WERI-Rb-1 (cell line): ENCODE data around the gene UFD1.

ENCODE experiments used
- DNase-seq: peaks from one replicate; pipeline ENCODE4 v3.0.0-alpha.2; 2020
- H3K27ac ChIP-seq: fragments of 250-450 bp; sonication (Bioruptor Pico); 2 replicates; pipeline ENCODE4 v1.5.1; 2020; ENCODE audit warnings: mild to moderate bottlenecking, moderate library complexity
- H3K27me3 ChIP-seq: fragments of 250-450 bp; sonication (Bioruptor Pico); 2 replicates; pipeline ENCODE4 v1.5.1; 2021; ENCODE audit warnings: mild to moderate bottlenecking, low read depth, moderate library complexity; ENCODE audit not compliant: insufficient read depth, severe bottlenecking
- H3K36me3 ChIP-seq: fragments of 250-450 bp; sonication (Bioruptor Pico); 2 replicates; pipeline ENCODE4 v1.5.1; 2020; ENCODE audit warnings: mild to moderate bottlenecking, moderate library complexity
- H3K4me3 ChIP-seq: 2 replicates; pipeline ENCODE4 v1.5.1; 2011; ENCODE audit warnings: low read depth, mild to moderate bottlenecking, control low read depth, low read length
- H3K9me3 ChIP-seq: fragments of 250-450 bp; sonication (Bioruptor Pico); 2 replicates; pipeline ENCODE4 v1.5.1; 2021; ENCODE audit warnings: mild to moderate bottlenecking, moderate library complexity; ENCODE audit not compliant: severe bottlenecking
- CTCF ChIP-seq: IDR thresholded peaks from 2 replicates; pipeline ENCODE4 v1.5.1; 2011; ENCODE audit warnings: low read depth, mild to moderate bottlenecking, control low read depth, inconsistent platforms, low read length

UFD1 gene

GRCh38 chr22:19517919-19518611 lies 39.1 kb upstream of the UFD1 start:
- Histone ChIP-seq H3K36me3 (peaks cover 67% of the 10 kb centered on the region), H3K4me3 (no peak overlapping the region), H3K27ac (no peak overlapping the region), H3K9me3 (no peaks in the 10 kb centered on the region), H3K27me3 (no peaks in the 10 kb centered on the region)
- no peak for DNase-seq
- TF ChIP-seq CTCF: no peak

DNA sequence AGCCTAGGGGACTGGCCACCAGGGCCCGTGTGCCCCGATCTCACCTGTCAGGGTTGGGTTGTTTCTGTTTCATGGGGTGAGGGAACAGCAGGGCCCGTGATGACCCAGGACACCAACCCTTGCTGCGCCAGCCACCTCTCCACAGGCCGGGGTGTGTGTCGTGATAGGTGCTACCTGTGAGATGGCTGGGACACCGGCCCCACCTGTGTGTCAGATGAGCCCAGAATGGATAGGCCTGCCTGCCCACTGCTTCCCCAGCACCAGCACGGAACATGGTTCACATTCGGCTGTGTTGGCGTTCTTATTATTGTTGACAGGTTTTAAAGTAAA lies 38.1 kb upstream of the UFD1 start:
- H3K4me3 ChIP-seq: no peak overlapping the region

DNA sequence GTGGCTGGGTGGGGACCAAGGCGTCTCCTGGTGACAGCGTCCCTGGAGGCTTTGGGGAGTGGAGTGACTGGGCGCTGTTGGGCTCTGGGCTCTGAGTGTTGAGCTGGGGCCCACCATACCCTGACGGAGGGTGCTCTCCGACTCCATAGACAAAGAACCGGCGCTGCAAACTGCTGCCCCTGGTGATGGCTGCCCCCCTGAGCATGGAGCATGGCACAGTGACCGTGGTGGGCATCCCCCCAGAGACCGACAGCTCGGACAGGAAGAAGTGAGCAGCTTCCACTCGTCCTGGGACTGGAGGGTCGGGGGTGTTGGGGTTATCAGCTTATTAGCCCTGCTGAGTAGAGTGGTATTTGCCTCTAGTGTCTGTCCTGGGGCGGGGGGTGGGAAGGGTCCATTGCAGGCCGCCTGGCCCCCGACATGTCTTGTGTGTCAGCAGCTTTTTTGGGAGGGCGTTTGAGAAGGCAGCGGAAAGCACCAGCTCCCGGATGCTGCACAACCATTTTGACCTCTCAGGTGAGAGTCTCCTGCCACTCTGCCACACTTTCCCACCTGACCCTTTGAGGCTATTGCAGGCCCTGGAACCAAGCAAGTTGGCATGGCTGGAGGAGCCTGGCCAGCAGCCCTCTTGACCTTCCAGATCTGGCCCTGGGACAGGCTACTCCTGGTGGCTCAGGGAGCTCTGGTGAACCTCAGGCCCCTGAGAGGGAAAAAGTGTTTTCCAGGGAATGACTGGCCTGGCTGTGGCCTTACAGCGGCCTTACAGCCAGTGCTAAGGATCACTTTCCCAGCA lies 37.6 kb upstream of the UFD1 start:
- no peak for TF ChIP-seq CTCF
- Histone ChIP-seq H3K4me3 (no peak overlapping the region), H3K36me3 (peaks cover 71% of the 10 kb centered on the region), H3K27ac (peak overlapping the region; percentile 99), H3K9me3 (peaks cover 3% of the 10 kb centered on the region), H3K27me3 (no peaks in the 10 kb centered on the region)
- no peak for DNase-seq

More for the DNA sequence above, 38.1 kb upstream of the UFD1 start:
- H3K27me3 ChIP-seq: no peaks in the 10 kb centered on the region
- H3K27ac ChIP-seq: peak overlapping the region; percentile 99
- DNase-seq: no peak
- TF ChIP-seq CTCF: no peak
- H3K9me3 ChIP-seq: peaks cover 3% of the 10 kb centered on the region
- H3K36me3 ChIP-seq: peaks cover 72% of the 10 kb centered on the region

GRCh38 chr22:19515654-19516377 lies 36.8 kb upstream of the UFD1 start:
- H3K27ac ChIP-seq: peak overlapping the region; percentile 99
- no peak for TF ChIP-seq CTCF
- H3K4me3 ChIP-seq: no peak overlapping the region
- H3K36me3 ChIP-seq: peaks cover 66% of the 10 kb centered on the region
- DNase-seq: no peak
- H3K9me3 ChIP-seq: peaks cover 3% of the 10 kb centered on the region
- H3K27me3 ChIP-seq: no peaks in the 10 kb centered on the region

DNA sequence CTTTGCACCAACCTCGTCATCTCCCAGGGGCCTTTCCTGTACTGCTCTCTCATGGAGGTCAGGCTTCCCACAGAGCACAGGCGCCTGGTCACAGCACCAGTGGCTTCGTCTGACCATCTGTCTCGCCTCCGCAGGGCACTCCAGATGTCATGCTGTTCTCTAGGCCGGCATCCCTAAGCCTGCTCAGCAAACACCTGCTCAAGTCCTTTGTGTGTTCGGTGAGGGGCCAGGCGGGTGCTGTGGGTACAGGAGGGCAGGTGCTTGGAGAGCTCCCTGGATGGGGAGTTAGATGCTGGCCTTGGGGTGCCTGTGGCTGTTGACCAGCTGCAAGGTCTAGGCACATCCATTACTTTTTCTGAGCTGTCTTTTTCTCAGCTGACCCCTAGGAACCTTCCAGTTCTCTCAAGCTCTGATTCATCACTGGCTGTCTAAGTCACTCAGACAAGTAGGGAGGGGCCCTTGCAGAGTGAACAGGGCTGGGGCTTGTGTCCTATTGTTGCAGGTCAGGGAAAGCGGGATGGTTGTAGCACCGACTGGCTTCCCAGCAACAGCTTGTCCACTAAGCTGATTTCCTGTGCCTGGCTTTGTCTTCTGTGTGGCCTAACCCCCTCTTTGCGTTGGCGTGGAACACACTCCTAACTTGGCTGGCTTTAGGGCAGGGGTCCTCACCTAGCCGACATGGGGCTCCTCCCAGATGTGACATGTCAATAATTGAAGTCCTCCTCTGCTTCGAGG lies 36.0 kb upstream of the UFD1 start:
- no peaks in the 10 kb centered on the region for H3K27me3 ChIP-seq
- H3K27ac ChIP-seq: peak overlapping the region; percentile 99
- peak; percentile 96 for DNase-seq
- TF ChIP-seq CTCF: no peak
- peaks cover 67% of the 10 kb centered on the region for H3K36me3 ChIP-seq
- no peak overlapping the region; the same call in 1 of the 2 replicates for H3K4me3 ChIP-seq
- H3K9me3 ChIP-seq: peaks cover 3% of the 10 kb centered on the region
